IMR-90 (cell line): ENCODE data around the gene RHBDL1. TPM values are rescaled to one million over a fixed set of nuclear protein-coding genes. Genes with fewer than 3 reads are reported as not detected.
A peak's percentile ranks its signal among the peaks of the same experiment; 100 is the strongest.

Experiments
- ATAC-seq: fragments of 200-7000 bp; cut with Tn5 transposase; 2 replicates; pipeline ENCODE4 v1.9.1; 2020; ENCODE audit warnings: low read depth, mild to moderate bottlenecking, moderate library complexity
- BruUV-seq: library from RNA; stranded (reverse); fragments of 400-500 nt; replicated peaks from 2 replicates; lab custom pipeline; 2021; lab: Mats Ljungman, UMichigan
- CTCF ChIA-PET: fragments of 300-600 bp; formaldehyde crosslinking; extraction: SDS; loops from one replicate; lab custom pipeline; 2021; ENCODE audit warnings: antibody characterized with exemption; lab: Yijun Ruan, JAX
- POLR2A ChIA-PET: fragments of 300-600 bp; sonication (Branson Sonifier 250); formaldehyde crosslinking; loops from one replicate; lab custom pipeline; 2022; ENCODE audit warnings: antibody characterized with exemption; ENCODE audit not compliant: unreplicated experiment; lab: Charles Lee
- DNase-seq: peaks from one replicate; pipeline ENCODE4 v3.0.0; 2013
- H2AFZ ChIP-seq: replicated peaks from 2 replicates; pipeline ENCODE3; 2013; ENCODE audit warnings: low read length, mild to moderate bottlenecking; ENCODE audit not compliant: poor library complexity
- H2AK5ac ChIP-seq: 2 replicates; pipeline ENCODE4 v1.6.1; 2013; ENCODE audit warnings: low read depth, low read length, inconsistent platforms
- H2AK9ac ChIP-seq: replicated peaks from 2 replicates; pipeline ENCODE3; 2013; ENCODE audit warnings: mild to moderate bottlenecking, low read depth, low read length, moderate library complexity; ENCODE audit not compliant: poor library complexity
- H2BK120ac ChIP-seq: 2 replicates; pipeline ENCODE4 v1.6.1; 2013; ENCODE audit warnings: low read depth, low read length, inconsistent platforms
- H2BK15ac ChIP-seq: 3 replicates; pipeline ENCODE4 v1.6.1; 2013; ENCODE audit warnings: low read depth, low read length, inconsistent platforms
- H2BK20ac ChIP-seq: 2 replicates; pipeline ENCODE4 v1.6.1; 2013; ENCODE audit warnings: low read depth, mild to moderate bottlenecking, inconsistent platforms, low read length, moderate library complexity
- H2BK5ac ChIP-seq: 2 replicates; pipeline ENCODE4 v1.6.1; 2013; ENCODE audit warnings: mild to moderate bottlenecking, low read depth, low read length, inconsistent platforms; ENCODE audit not compliant: poor library complexity, severe bottlenecking
- H3K14ac ChIP-seq: replicated peaks from 2 replicates; pipeline ENCODE4 v1.6.1; 2013; ENCODE audit warnings: low read depth, low read length, inconsistent platforms
- H3K18ac ChIP-seq: 2 replicates; pipeline ENCODE4 v1.6.1; 2013; ENCODE audit warnings: low read depth, low read length, control low read depth
- H3K23ac ChIP-seq: 2 replicates; pipeline ENCODE4 v1.6.1; 2013; ENCODE audit warnings: low read depth, low read length, inconsistent platforms
- H3K27ac ChIP-seq: 2 replicates; pipeline ENCODE4 v1.5.1; 2013; ENCODE audit warnings: mild to moderate bottlenecking, control low read depth, low read length; ENCODE audit not compliant: insufficient read depth
- H3K27me3 ChIP-seq: 2 replicates; pipeline ENCODE4 v1.6.1; 2013; ENCODE audit warnings: low read length; ENCODE audit not compliant: control insufficient read depth, insufficient read depth
- H3K36me3 ChIP-seq: 2 replicates; pipeline ENCODE4 v1.6.1; 2013; ENCODE audit warnings: low read length, mixed read lengths; ENCODE audit not compliant: control insufficient read depth, insufficient read depth
- H3K4ac ChIP-seq: 2 replicates; pipeline ENCODE4 v1.6.1; 2013; ENCODE audit warnings: low read depth, low read length, inconsistent platforms
- H3K4me1 ChIP-seq: 2 replicates; pipeline ENCODE4 v1.6.1; 2013; ENCODE audit warnings: low read length, mixed read lengths; ENCODE audit not compliant: control insufficient read depth, insufficient read depth
- H3K4me2 ChIP-seq: 2 replicates; pipeline ENCODE4 v1.6.1; 2013; ENCODE audit warnings: low read depth, mild to moderate bottlenecking, control low read depth, low read length, moderate library complexity
- H3K4me3 ChIP-seq: 2 replicates; pipeline ENCODE4 v1.5.1; 2013; ENCODE audit warnings: low read depth, mild to moderate bottlenecking, control low read depth, low read length, moderate library complexity; ENCODE audit not compliant: insufficient read depth
- H3K56ac ChIP-seq: 2 replicates; pipeline ENCODE4 v1.6.1; 2013; ENCODE audit warnings: low read length, inconsistent platforms; ENCODE audit not compliant: insufficient read depth; ENCODE audit errors: extremely low read depth
- H3K79me1 ChIP-seq, 2 experiments: 2 replicates each; pipeline ENCODE4 v1.6.1; 2013; ENCODE audit warnings: low read length in 2 of 2, inconsistent platforms in 1 of 2, low read depth in 1 of 2
- H3K9ac ChIP-seq: 2 replicates; pipeline ENCODE4 v1.6.1; 2013; ENCODE audit warnings: low read depth, low read length, control low read depth
- H3K9me1 ChIP-seq: 2 replicates; pipeline ENCODE4 v1.6.1; 2013; ENCODE audit warnings: low read length, inconsistent platforms; ENCODE audit not compliant: insufficient read depth
- H3K9me3 ChIP-seq: 2 replicates; pipeline ENCODE4 v1.6.1; 2013; ENCODE audit warnings: low read length; ENCODE audit not compliant: control insufficient read depth, insufficient read depth
- H4K20me1 ChIP-seq: 2 replicates; pipeline ENCODE4 v1.6.1; 2013; ENCODE audit warnings: low read length, inconsistent platforms; ENCODE audit not compliant: insufficient read depth
- H4K5ac ChIP-seq: 2 replicates; pipeline ENCODE4 v1.6.1; 2013; ENCODE audit warnings: mild to moderate bottlenecking, low read depth, low read length, control low read depth
- H4K8ac ChIP-seq, 2 experiments: 2 replicates each; pipeline ENCODE4 v1.6.1; 2013; ENCODE audit warnings: low read depth in 2 of 2, low read length in 2 of 2, control low read depth in 1 of 2, inconsistent platforms in 1 of 2
- H4K91ac ChIP-seq: 2 replicates; pipeline ENCODE4 v1.6.1; 2013; ENCODE audit warnings: low read depth, low read length, inconsistent platforms; ENCODE audit not compliant: insufficient read depth
- BHLHE40 ChIP-seq: fragments of 150-350 bp; IDR thresholded peaks from 2 replicates; pipeline ENCODE4 v1.6.1; 2016; ENCODE audit warnings: mild to moderate bottlenecking, low read depth, low read length
- CEBPB ChIP-seq: IDR thresholded peaks from 2 replicates; pipeline ENCODE4 v1.6.1; 2012; ENCODE audit warnings: low read depth, low read length, improper control_type of control experiment
- CHD1 ChIP-seq: IDR thresholded peaks from 2 replicates; pipeline ENCODE4 v1.6.1; 2012; ENCODE audit warnings: low read depth, low read length, improper control_type of control experiment
- FOS ChIP-seq: fragments of 150-350 bp; IDR thresholded peaks from 2 replicates; pipeline ENCODE4 v1.6.1; 2016; ENCODE audit warnings: low read depth, low read length
- MAFK ChIP-seq: IDR thresholded peaks from 2 replicates; pipeline ENCODE4 v1.6.1; 2012; ENCODE audit warnings: low read depth, low read length, improper control_type of control experiment
- MAZ ChIP-seq: IDR thresholded peaks from 2 replicates; pipeline ENCODE4 v1.6.1; 2012; ENCODE audit warnings: low read depth, mild to moderate bottlenecking, low read length, improper control_type of control experiment, moderate library complexity, borderline replicate concordance
- MXI1 ChIP-seq: IDR thresholded peaks from 2 replicates; pipeline ENCODE4 v1.6.1; 2012; ENCODE audit warnings: low read depth, mild to moderate bottlenecking, low read length, moderate library complexity, borderline replicate concordance
- NFE2L2 ChIP-seq: fragments of 150-350 bp; IDR thresholded peaks from 2 replicates; pipeline ENCODE4 v1.6.1; 2016; ENCODE audit warnings: low read depth, mild to moderate bottlenecking, low read length
- POLR2A ChIP-seq: IDR thresholded peaks from 2 replicates; pipeline ENCODE4 v1.6.1; 2012; ENCODE audit warnings: mild to moderate bottlenecking, low read depth, low read length
- RAD21 ChIP-seq: IDR thresholded peaks from 2 replicates; pipeline ENCODE4 v1.6.1; 2012; ENCODE audit warnings: low read length, improper control_type of control experiment
- RCOR1 ChIP-seq: IDR thresholded peaks from 2 replicates; pipeline ENCODE4 v1.6.1; 2012; ENCODE audit warnings: mild to moderate bottlenecking, low read length, improper control_type of control experiment; ENCODE audit not compliant: insufficient replicate concordance
- RFX5 ChIP-seq: IDR thresholded peaks from 2 replicates; pipeline ENCODE4 v1.8.0; 2012; ENCODE audit warnings: low read depth, mild to moderate bottlenecking, low read length, moderate library complexity
- SMC3 ChIP-seq: fragments of 150-350 bp; IDR thresholded peaks from 2 replicates; pipeline ENCODE4 v1.6.1; 2016; ENCODE audit warnings: low read depth, mild to moderate bottlenecking, antibody characterized with exemption, low read length, moderate library complexity
- WGBS, 2 experiments: methylation state at CpG; one replicate each; pipeline versions ENCODE4 v1.1.5 to v1.1.7; 2013; ENCODE audit warnings: missing lambda C conversion rate in 2 of 2; ENCODE audit not compliant: insufficient read length in 1 of 2; ENCODE audit errors: extremely low coverage in 2 of 2; 5-methylcytosine and 5-hydroxymethylcytosine counted together
- dilution Hi-C: fragments of 300-500 bp; cut with HindIII; formaldehyde crosslinking; loops from one replicate; pipeline ENCODE4 v1.14.3; 2018; ENCODE audit warnings: low sequenced_read_pairs; ENCODE audit not compliant: unreplicated experiment
- in situ Hi-C: fragments of 300-500 bp; cut with MboI; formaldehyde crosslinking; loops from 3 replicates; pipeline ENCODE4 v1.14.3; 2019; ENCODE audit warnings: low sequenced_read_pairs, inconsistent platforms, mixed read lengths
- intact Hi-C: fragments of 100-400 bp; cut with micrococcal nuclease; formaldehyde crosslinking; loops from 2 replicates; pipeline ENCODE4 v1.10.0; 2022
- polyA plus RNA-seq, 3 experiments: library from polyadenylated mRNA; depleted of rRNA; stranded (reverse); fragments of >200 nt; gene quantifications; 2 replicates each; pipeline ENCODE4 v1.2.3, GENCODE V29; 2012; ENCODE audit warnings: low replicate concordance in 1 of 3
- total RNA-seq: library from RNA; depleted of rRNA; stranded (reverse); fragments of >200 nt; gene quantifications from 2 replicates; pipeline ENCODE4 v1.2.3, GENCODE V29; 2012
- TF ChIP-seq, protein P1 (sequence below): fragments of 150-350 bp; IDR thresholded peaks from 2 replicates; pipeline ENCODE4 v1.6.1; 2017; ENCODE audit warnings: mild to moderate bottlenecking, antibody characterized with exemption, low read length, low read depth
- TF ChIP-seq, protein P2 (sequence below): conservative IDR thresholded peaks from 2 replicates; pipeline ENCODE4 v1.5.1; 2012; ENCODE audit warnings: mild to moderate bottlenecking, low read depth, low read length, improper control_type of control experiment

Gene RHBDL1
- total and polyA plus RNA-seq, 2 of the 4 experiments (the other 2 are of a cell fraction), result 0.72 to 4.1 TPM

DNA sequence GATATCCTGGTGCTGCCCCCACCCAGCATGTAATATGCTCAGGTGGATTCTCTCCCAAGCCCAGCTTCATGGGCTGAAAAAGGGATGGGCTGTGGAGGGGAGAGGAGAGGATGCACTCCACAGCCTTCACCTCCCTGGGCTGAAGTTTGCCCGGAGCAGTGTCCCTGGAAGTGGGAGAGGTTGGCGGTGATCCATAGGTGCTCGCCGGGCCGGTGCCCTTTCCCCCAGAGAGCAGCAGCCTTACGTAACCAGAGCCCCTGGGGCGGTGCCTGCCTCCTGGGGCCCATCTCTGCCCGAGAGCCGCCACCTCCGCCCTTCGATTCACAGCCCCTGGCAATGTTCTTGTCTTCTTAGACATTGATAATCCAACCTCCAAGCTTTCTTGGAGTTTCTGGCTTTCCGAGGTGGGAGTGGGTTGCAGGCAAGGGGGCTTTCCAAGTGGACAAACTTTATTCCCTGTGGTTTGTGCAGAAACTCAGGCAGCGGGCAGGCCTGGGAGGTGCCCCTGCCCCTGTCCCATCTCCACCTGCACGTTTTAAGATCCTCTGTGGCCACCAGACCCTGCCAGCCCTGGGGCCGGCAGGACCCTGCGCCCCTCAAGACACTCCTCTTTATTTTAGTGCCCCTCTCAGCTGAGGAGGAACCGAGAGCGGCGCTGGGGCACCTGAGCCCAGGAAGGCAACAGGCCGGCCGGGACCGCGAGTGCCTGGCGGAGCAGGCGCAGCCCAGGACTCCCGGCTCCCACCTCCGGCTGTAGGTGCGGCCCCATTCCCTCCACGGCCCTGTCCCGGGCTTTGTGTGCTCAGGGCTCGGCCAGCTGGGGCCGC is 29.4 kb upstream of the RHBDL1 start:
- H3K18ac ChIP-seq, result no peak overlapping the region
- no peak overlapping the region for H2BK20ac ChIP-seq
- H2AK5ac ChIP-seq, result no peak overlapping the region; the same call in 1 of the 2 replicates
- no peak overlapping the region for H3K56ac ChIP-seq
- H3K79me1 ChIP-seq, result peaks cover 13 to 58% of the 10 kb centered on the region in 2 experiments; a peak in 3 of 4 replicates
- no peak overlapping the region for H2BK15ac ChIP-seq
- H3K14ac ChIP-seq, result no peak overlapping the region
- ChIA-PET CTCF (no interaction called here), POLR2A (no interaction called here)
- H4K5ac ChIP-seq, result no peak overlapping the region
- no peak overlapping the region for H3K27ac ChIP-seq
- H3K36me3 ChIP-seq, result no peaks in the 10 kb centered on the region
- dilution Hi-C loops, result no loop called here
- no peak overlapping the region for H4K91ac ChIP-seq
- no peak overlapping the region for H3K4ac ChIP-seq
- no peak overlapping the region for H2BK5ac ChIP-seq
- H3K4me2 ChIP-seq, result no peak overlapping the region
- 97% methylated on average over 9 of the region's 32 CpGs; no CpG with 5 or more reads in 1 of the 2 experiments for WGBS, 2 experiments
- H3K9me1 ChIP-seq, result peaks cover 15% of the 10 kb centered on the region
- H2AFZ ChIP-seq, result no peak overlapping the region
- H3K9ac ChIP-seq, result no peak overlapping the region
- no peak for ATAC-seq
- no peak overlapping the region for H3K23ac ChIP-seq
- H4K20me1 ChIP-seq, result no peaks in the 10 kb centered on the region; the same call in 1 of the 2 replicates
- intact Hi-C loops, result no loop called here
- H3K4me1 ChIP-seq, result peaks cover 21% of the 10 kb centered on the region
- H4K8ac ChIP-seq, result no peak overlapping the region
- H2AK9ac ChIP-seq, result peak overlapping the region; percentile 5
- no peaks in the 10 kb centered on the region for H3K9me3 ChIP-seq
- H3K27me3 ChIP-seq, result no peaks in the 10 kb centered on the region
- DNase-seq, result no peak
- H2BK120ac ChIP-seq, result no peak overlapping the region
- no peak overlapping the region for H3K4me3 ChIP-seq
- in situ Hi-C loops, result loop anchor here (10.0 kb wide), 1 partner anchor 251 kb away; the partner anchor contains the start of gene NME4
- BruUV-seq, result no TSS peak
- TF ChIP-seq CHD1 (no peak), FOS (no peak), NFE2L2 (no peak), POLR2A (no peak), MAZ (no peak), MXI1 (no peak), MAFK (no peak), BHLHE40 (no peak), RCOR1 (no peak), RAD21 (no peak), SMC3 (no peak), RFX5 (no peak), CEBPB (no peak)
- TF ChIP-seq, protein P1, sequence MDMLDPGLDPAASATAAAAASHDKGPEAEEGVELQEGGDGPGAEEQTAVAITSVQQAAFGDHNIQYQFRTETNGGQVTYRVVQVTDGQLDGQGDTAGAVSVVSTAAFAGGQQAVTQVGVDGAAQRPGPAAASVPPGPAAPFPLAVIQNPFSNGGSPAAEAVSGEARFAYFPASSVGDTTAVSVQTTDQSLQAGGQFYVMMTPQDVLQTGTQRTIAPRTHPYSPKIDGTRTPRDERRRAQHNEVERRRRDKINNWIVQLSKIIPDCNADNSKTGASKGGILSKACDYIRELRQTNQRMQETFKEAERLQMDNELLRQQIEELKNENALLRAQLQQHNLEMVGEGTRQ, result no peak
- TF ChIP-seq, protein P2, sequence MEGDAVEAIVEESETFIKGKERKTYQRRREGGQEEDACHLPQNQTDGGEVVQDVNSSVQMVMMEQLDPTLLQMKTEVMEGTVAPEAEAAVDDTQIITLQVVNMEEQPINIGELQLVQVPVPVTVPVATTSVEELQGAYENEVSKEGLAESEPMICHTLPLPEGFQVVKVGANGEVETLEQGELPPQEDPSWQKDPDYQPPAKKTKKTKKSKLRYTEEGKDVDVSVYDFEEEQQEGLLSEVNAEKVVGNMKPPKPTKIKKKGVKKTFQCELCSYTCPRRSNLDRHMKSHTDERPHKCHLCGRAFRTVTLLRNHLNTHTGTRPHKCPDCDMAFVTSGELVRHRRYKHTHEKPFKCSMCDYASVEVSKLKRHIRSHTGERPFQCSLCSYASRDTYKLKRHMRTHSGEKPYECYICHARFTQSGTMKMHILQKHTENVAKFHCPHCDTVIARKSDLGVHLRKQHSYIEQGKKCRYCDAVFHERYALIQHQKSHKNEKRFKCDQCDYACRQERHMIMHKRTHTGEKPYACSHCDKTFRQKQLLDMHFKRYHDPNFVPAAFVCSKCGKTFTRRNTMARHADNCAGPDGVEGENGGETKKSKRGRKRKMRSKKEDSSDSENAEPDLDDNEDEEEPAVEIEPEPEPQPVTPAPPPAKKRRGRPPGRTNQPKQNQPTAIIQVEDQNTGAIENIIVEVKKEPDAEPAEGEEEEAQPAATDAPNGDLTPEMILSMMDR, result no peak
